GM23338 (cell line): Measurements from ENCODE around the gene ITGB3BP.

Experiments used
- CREB1 ChIP-seq: fragments of 250-450 bp; sonication (Bioruptor Pico); IDR thresholded peaks from 2 replicates; pipeline ENCODE4 v1.5.0; 2020; ENCODE audit warnings: low read depth, mild to moderate bottlenecking, moderate library complexity
- ETS1 ChIP-seq: IDR thresholded peaks from 2 replicates; pipeline ENCODE4 v1.6.1; 2016; ENCODE audit warnings: antibody characterized with exemption
- EZH2 ChIP-seq: fragments of 200-600 bp; sonication (generic); IDR thresholded peaks from one replicate; pipeline ENCODE4 v1.8.0; 2017; ENCODE audit warnings: antibody characterized with exemption, mild to moderate bottlenecking, low read depth; ENCODE audit not compliant: unreplicated experiment
- EZH2phosphoT487 ChIP-seq: fragments of 200-600 bp; sonication (generic); IDR thresholded peaks from one replicate; pipeline ENCODE4 v1.8.1; 2018; ENCODE audit warnings: antibody characterized with exemption; ENCODE audit not compliant: unreplicated experiment
- JUNB ChIP-seq: IDR thresholded peaks from one replicate; pipeline ENCODE4 v1.6.1; 2016; ENCODE audit warnings: antibody characterized with exemption; ENCODE audit not compliant: unreplicated experiment
- NANOG ChIP-seq: IDR thresholded peaks from 2 replicates; pipeline ENCODE4 v1.6.1; 2016; ENCODE audit warnings: antibody characterized with exemption, borderline replicate concordance
- POLR2AphosphoS5 ChIP-seq: IDR thresholded peaks from 2 replicates; pipeline ENCODE4 v1.6.1; 2016; ENCODE audit warnings: antibody characterized with exemption, low read depth
- REST ChIP-seq: IDR thresholded peaks from one replicate; pipeline ENCODE4 v1.6.1; 2018; ENCODE audit warnings: antibody characterized with exemption; ENCODE audit not compliant: unreplicated experiment
- ZNF331 ChIP-seq: fragments of 250-450 bp; sonication (Bioruptor Pico); IDR thresholded peaks from 2 replicates; pipeline ENCODE4 v1.5.0; 2020; ENCODE audit warnings: low read depth, mild to moderate bottlenecking, moderate library complexity
- TF ChIP-seq, protein P1 (sequence below), 2 experiments: fragments of 200-600 bp in 1 of 2; sonication (generic) in 1 of 2; conservative IDR thresholded peaks; 2 replicates each; pipeline versions ENCODE4 v1.5.1 to v1.6.1; 2016 to 2017; ENCODE audit warnings: antibody characterized with exemption in 2 of 2, low read depth in 2 of 2, mild to moderate bottlenecking in 2 of 2, moderate library complexity in 1 of 2

DNA sequence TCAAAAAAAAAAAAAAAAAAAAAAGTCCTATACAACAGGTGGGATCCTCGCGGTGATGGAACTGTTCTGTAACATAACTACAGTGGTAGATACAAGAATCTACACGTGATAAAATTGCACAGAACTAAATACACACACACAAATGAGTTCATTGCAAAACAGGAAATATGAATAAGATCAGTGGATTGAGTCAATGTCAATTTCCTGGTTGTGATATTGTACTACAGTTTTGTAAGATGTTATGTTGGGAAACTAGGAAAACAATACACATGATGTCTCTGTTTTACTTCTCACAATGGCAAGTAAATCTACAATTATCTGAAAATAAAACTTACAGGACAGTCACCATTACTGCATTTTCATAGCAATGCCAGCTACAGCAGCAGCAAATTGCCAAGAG lies 59.8 kb downstream of the ITGB3BP start:
- TF ChIP-seq, protein P1, sequence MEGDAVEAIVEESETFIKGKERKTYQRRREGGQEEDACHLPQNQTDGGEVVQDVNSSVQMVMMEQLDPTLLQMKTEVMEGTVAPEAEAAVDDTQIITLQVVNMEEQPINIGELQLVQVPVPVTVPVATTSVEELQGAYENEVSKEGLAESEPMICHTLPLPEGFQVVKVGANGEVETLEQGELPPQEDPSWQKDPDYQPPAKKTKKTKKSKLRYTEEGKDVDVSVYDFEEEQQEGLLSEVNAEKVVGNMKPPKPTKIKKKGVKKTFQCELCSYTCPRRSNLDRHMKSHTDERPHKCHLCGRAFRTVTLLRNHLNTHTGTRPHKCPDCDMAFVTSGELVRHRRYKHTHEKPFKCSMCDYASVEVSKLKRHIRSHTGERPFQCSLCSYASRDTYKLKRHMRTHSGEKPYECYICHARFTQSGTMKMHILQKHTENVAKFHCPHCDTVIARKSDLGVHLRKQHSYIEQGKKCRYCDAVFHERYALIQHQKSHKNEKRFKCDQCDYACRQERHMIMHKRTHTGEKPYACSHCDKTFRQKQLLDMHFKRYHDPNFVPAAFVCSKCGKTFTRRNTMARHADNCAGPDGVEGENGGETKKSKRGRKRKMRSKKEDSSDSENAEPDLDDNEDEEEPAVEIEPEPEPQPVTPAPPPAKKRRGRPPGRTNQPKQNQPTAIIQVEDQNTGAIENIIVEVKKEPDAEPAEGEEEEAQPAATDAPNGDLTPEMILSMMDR (conservative IDR thresholded peaks at IDR 0.05; ENCODE audit: low read depth in 2 of 2), result no peak
- TF ChIP-seq JUNB, result no peak
- TF ChIP-seq POLR2AphosphoS5, result no peak
- no peak for TF ChIP-seq REST
- no peak for TF ChIP-seq NANOG
- TF ChIP-seq EZH2phosphoT487, result no peak
- no peak for TF ChIP-seq EZH2
- no peak for TF ChIP-seq CREB1 (CRISPR knock-in tag)
- no peak for TF ChIP-seq ZNF331
- no peak for TF ChIP-seq ETS1
